Brain microvascular endothelial cell (primary cell): ENCODE data around the gene DDX25.

Experiments
- DNase-seq: peaks from one replicate; pipeline ENCODE4 v3.0.0-alpha.2; 2020
- H3K27ac ChIP-seq: fragments of 250-450 bp; sonication (Bioruptor Pico); 2 replicates; pipeline ENCODE4 v1.5.1; 2020; ENCODE audit warnings: mild to moderate bottlenecking, moderate library complexity
- H3K27me3 ChIP-seq: fragments of 250-450 bp; sonication (Bioruptor Pico); replicated peaks from 2 replicates; pipeline ENCODE4 v1.5.1; 2020; ENCODE audit warnings: mild to moderate bottlenecking
- H3K36me3 ChIP-seq: fragments of 250-450 bp; sonication (Bioruptor Pico); replicated peaks from 2 replicates; pipeline ENCODE4 v1.5.1; 2020; ENCODE audit warnings: mild to moderate bottlenecking
- H3K4me3 ChIP-seq: 2 replicates; pipeline ENCODE4 v1.5.1; 2011; ENCODE audit warnings: low read depth, mild to moderate bottlenecking, control low read depth, low read length, moderate library complexity
- CTCF ChIP-seq: IDR thresholded peaks from 2 replicates; pipeline ENCODE4 v1.5.1; 2011; ENCODE audit warnings: low read depth, mild to moderate bottlenecking, moderate library complexity, low read length, control low read depth, inconsistent platforms; ENCODE audit errors: missing control alignments
- in situ Hi-C: cut with HindIII; loops from 2 replicates; pipeline ENCODE4 v1.10.0; 2017; ENCODE audit warnings: low sequenced_read_pairs, low pct_ligation_motif_present

The DDX25 gene

GRCh38 chr11:125873881-125874555 lies 30.3 kb upstream of the DDX25 start:
- no peak for TF ChIP-seq CTCF
- H3K27me3 ChIP-seq, result no peaks in the 10 kb centered on the region
- no peak overlapping the region for H3K27ac ChIP-seq
- no peaks in the 10 kb centered on the region for H3K36me3 ChIP-seq
- peak overlapping the region; percentile 44 for H3K4me3 ChIP-seq
- in situ Hi-C loops, result no loop called here
- DNase-seq, result peak; percentile 1

DNA sequence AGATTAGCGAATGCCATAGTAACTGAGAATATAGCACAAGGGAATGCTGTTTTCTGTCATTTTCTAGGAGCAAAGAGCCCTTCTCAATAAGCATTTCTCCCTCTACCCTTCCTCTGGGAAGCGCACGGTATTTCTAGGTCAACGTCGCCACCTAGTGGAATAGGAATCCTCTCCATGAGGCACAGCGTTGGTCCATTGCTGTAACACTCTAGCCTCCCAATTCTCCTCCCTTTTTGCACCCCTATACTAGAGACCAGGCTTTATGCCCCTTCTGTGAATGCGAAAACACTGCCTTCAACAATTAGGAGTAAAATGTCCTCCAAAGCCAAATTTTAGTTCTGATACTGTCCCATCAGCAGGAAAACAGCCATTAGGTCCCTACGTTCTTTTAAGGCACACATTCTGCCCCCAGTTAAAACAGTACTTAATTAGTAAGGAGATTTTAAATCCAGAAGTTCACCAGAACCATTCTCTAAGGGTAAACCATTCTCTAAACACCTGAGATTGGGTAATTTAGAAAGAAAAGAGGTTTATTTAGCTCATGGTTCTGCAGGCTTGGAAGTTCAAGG lies 29.7 kb upstream of the DDX25 start:
- no peak overlapping the region for H3K27ac ChIP-seq
- H3K27me3 ChIP-seq, result no peaks in the 10 kb centered on the region
- no peaks in the 10 kb centered on the region for H3K36me3 ChIP-seq
- peak; percentile 89 for TF ChIP-seq CTCF
- in situ Hi-C loops, result no loop called here
- peak overlapping the region; percentile 44 for H3K4me3 ChIP-seq
- peak; percentile 71 for DNase-seq

DNA sequence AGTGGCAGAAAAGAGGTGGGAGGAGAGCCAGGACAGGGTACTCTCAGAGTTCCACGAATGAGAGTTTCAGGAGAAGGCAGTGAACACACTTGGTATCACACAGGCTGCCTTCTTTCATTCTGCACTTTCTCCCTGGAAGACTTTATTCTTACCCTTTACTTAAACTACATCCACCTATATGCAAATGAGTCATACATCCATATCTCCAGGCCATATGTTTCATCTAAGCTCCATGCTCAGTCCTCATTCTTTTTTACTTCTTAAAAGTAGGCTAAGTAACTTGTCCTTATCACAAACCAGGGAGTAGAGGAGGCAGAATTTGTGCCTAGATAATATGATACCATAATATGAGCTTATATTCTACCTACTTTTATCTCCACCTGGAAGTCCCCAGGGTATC lies 23.0 kb upstream of the DDX25 start:
- H3K36me3 ChIP-seq, result no peaks in the 10 kb centered on the region
- no peak overlapping the region for H3K27ac ChIP-seq
- H3K27me3 ChIP-seq, result no peaks in the 10 kb centered on the region
- in situ Hi-C loops, result no loop called here
- no peak overlapping the region for H3K4me3 ChIP-seq
- no peak for DNase-seq
- TF ChIP-seq CTCF, result no peak

- H3K36me3 ChIP-seq, result no peaks in the 10 kb centered on the region
- no peak overlapping the region for H3K27ac ChIP-seq
- TF ChIP-seq CTCF, result no peak
- in situ Hi-C loops, result no loop called here
- H3K4me3 ChIP-seq, result no peak overlapping the region
- H3K27me3 ChIP-seq, result no peaks in the 10 kb centered on the region
- DNase-seq, result no peak
Observed at GRCh38 chr11:125883375-125883774, 20.9 kb upstream of the DDX25 start.

DNA sequence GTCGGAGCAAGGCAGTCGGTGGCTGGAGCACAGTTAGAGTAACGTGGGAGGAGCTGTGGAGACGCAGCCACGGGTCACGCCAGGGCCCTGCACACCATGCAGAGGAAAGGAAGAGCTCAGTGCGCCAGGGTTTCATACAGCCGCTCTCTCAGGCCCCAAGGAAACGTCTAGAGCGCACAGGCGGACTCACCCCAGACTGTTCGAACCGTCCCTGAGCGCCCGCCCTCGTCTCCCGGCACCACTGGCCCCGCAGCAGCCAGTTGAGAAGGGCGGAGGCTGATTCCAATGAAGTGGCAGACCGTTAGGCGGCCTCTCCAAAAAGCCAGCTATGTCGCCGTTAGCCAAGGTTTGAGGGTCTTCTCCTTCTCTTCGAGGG lies 17.3 kb upstream of the DDX25 start:
- no peaks in the 10 kb centered on the region for H3K27me3 ChIP-seq
- H3K27ac ChIP-seq, result peak overlapping the region; percentile 13
- no peak for TF ChIP-seq CTCF
- peak overlapping the region; percentile 84 for H3K4me3 ChIP-seq
- in situ Hi-C loops, result no loop called here
- no peaks in the 10 kb centered on the region for H3K36me3 ChIP-seq
- DNase-seq, result peak; percentile 11
